RCC 7860 (cell line): Measurements from ENCODE around the gene ALK.

Experiments used
- DNase-seq: peaks from one replicate; pipeline ENCODE4 v3.0.0-alpha.2; 2015; ENCODE audit warnings: low spot score
- FAIRE-seq: peaks from 2 replicates; lab custom pipeline; 2012; peaks lifted over from hg19 to GRCh38; lab: Jason Lieb, UNC

Gene ALK

GRCh38 chr2:29143657-29144056 lies 777.7 kb downstream of the ALK start:
- FAIRE-seq (no peak), DNase-seq (no peak)
